WI38 (cell line): ENCODE data around the gene TFDP1.
"Not testable (repeated sequence)": the region's sequence is repeated elsewhere in the genome, so short reads cannot be mapped to it uniquely, and the experiment has no call there.

Experiments used
- H3K4me3 ChIP-seq: 2 replicates; pipeline ENCODE4 v1.5.1; 2011; ENCODE audit warnings: low read depth, mild to moderate bottlenecking, control low read depth, low read length
- TF ChIP-seq, protein P1 (sequence below): IDR thresholded peaks from 2 replicates; pipeline ENCODE4 v1.5.1; 2012; ENCODE audit warnings: low read depth, mild to moderate bottlenecking, control low read depth, low read length

Gene TFDP1

DNA sequence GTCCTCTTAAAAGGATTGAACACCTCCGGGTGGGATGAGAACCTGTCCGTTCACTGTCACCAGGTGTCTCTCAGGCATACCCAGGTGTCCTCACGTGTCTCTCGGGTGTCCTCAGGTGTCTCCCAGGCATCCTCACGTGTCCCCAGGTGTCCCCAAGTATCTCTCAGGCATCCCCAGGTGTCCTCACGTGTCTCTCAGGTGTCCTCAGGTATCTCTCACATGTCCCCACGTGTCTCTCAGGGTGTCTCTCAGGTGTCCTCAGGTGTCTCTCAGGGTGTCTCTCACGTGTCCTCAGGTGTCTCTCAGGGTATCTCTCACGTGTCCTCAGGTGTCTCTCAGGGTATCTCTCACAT lies 39.7 kb downstream of the TFDP1 start:
- H3K4me3 ChIP-seq: no peak overlapping the region
- TF ChIP-seq, protein P1, sequence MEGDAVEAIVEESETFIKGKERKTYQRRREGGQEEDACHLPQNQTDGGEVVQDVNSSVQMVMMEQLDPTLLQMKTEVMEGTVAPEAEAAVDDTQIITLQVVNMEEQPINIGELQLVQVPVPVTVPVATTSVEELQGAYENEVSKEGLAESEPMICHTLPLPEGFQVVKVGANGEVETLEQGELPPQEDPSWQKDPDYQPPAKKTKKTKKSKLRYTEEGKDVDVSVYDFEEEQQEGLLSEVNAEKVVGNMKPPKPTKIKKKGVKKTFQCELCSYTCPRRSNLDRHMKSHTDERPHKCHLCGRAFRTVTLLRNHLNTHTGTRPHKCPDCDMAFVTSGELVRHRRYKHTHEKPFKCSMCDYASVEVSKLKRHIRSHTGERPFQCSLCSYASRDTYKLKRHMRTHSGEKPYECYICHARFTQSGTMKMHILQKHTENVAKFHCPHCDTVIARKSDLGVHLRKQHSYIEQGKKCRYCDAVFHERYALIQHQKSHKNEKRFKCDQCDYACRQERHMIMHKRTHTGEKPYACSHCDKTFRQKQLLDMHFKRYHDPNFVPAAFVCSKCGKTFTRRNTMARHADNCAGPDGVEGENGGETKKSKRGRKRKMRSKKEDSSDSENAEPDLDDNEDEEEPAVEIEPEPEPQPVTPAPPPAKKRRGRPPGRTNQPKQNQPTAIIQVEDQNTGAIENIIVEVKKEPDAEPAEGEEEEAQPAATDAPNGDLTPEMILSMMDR: no peak

GRCh38 chr13:113624640-113625304 lies 40.2 kb downstream of the TFDP1 start:
- not testable (repeated sequence) for H3K4me3 ChIP-seq

DNA sequence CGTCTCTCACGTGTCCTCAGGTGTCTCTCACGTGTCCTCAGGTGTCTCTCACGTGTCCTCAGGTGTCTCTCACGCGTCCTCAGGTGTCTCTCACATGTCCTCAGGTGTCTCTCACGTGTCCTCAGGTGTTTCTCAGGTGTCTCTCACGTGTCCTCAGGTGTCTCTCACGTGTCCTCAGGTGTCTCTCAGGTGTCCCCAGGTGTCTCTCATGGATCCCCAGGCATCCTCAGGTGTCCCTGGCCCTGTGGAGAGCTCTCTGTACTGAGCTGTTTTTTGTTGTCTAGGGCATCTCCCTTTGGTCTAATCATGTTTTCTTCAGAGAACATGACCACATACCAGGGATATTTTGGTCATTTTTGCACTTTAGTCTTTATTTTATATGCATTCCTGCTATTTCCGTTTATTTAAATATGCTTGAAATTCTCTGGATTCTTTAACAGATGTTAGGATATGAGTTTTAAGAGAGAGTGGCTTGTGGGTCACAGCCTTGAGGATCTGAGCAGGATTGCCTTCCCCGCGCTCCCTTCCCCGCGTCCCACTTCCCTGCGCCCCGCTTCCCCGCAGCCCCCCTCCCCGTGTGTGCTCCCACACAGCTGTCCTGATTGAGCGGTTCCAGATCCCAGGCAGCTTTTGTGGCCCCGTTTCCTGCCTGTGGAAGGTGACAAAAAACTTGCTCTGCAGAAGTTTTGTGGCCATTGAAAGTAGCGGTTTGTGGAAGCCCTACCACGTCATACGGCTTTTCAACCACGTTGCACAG lies 41.6 kb downstream of the TFDP1 start:
- H3K4me3 ChIP-seq: no peak overlapping the region
- TF ChIP-seq, protein P1: no peak

GRCh38 chr13:113627136-113627535 lies 42.6 kb downstream of the TFDP1 start:
- H3K4me3 ChIP-seq: no peak overlapping the region
- TF ChIP-seq, protein P1: no peak

DNA sequence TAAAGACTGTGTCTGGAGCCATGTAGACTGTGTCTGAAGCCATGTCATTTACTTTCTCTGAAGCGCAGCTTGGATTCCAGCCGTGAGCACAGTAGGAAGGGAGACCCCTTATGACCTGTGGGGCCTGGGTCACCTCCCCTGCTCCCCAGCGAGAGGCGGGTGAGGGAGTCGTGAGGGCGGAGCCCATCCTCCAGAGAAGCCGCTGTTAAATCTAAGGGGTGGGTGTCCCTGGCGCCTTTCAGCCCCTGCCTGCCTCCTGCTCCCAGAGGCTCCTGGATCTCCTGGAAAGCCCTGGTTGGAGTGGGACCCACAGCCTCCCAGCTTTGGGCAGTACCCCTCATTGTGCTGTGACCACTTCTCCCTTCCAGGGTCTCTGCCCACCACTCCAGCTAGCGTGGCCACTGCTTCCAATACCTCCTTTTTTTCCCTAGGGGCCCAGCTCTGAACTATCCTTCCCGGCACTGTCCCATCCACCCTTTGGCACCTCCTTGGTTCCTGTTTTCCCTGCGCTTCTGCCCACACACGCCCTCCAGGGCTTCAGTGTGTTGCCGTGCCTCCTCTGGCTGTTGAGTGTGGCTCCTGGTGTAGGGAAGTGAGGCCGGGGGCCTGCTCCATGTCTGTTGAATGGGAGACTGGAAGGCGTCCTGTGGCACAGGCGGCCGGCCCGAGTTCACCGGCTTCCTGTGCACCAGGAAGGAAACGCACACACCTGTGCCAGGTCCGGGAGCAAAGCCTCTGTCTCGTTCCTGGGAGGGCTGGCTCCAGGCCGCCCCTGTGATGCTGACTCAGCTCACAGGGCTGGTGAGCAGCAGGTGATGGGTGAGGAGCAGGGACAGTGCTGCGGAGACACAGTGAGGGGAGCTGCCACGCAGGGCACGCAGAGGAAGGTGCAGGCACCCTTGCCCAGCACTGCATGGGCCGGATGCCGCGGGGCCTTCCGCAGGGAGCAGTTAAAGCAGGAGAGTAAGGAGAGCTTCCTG lies 44.0 kb downstream of the TFDP1 start:
- H3K4me3 ChIP-seq: no peak overlapping the region
- TF ChIP-seq, protein P1: no peak

- TF ChIP-seq, protein P1: no peak
These were observed 45.3 kb downstream of the TFDP1 start for GRCh38 chr13:113629866-113630265.

GRCh38 chr13:113630296-113630695 lies 45.7 kb downstream of the TFDP1 start:
- H3K4me3 ChIP-seq: no peak overlapping the region
- TF ChIP-seq, protein P1: no peak

More at GRCh38 chr13:113629866-113630265, 45.3 kb downstream of the TFDP1 start:
- no peak overlapping the region for H3K4me3 ChIP-seq
